ENCODE data around the gene GAPDH. TPM values are rescaled to one million over a fixed set of nuclear protein-coding genes. Genes with fewer than 3 reads are reported as not detected.

Gene GAPDH
- total RNA-seq, 1 donor from 2014 or later: 6,260 TPM

DNA sequence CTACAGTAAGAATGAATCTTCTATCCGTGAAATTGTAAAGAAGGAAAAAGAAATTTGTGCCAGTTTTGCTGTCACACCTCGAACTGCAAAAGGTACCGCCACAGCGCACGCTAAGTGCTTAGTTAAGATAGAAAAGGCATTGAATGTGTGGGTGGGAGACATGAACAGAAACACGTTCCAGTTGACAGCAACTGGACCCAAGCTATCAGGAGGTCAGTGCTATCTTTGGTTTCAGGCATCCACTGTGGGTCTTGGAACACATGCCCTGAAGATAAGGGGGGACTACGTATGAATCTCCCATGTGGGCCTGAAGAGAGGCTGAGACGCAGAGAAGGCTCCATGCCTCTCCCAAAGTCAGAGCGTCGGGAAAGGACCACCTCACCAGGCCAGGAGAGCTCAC is 11.7 kb downstream of the GAPDH start:
- TF ChIP-seq, protein P1, sequence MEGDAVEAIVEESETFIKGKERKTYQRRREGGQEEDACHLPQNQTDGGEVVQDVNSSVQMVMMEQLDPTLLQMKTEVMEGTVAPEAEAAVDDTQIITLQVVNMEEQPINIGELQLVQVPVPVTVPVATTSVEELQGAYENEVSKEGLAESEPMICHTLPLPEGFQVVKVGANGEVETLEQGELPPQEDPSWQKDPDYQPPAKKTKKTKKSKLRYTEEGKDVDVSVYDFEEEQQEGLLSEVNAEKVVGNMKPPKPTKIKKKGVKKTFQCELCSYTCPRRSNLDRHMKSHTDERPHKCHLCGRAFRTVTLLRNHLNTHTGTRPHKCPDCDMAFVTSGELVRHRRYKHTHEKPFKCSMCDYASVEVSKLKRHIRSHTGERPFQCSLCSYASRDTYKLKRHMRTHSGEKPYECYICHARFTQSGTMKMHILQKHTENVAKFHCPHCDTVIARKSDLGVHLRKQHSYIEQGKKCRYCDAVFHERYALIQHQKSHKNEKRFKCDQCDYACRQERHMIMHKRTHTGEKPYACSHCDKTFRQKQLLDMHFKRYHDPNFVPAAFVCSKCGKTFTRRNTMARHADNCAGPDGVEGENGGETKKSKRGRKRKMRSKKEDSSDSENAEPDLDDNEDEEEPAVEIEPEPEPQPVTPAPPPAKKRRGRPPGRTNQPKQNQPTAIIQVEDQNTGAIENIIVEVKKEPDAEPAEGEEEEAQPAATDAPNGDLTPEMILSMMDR (conservative IDR thresholded peaks at IDR 0.05; ENCODE audit: low read depth, low read length): no peak
- no peak for DNase-seq (ENCODE audit: low read depth)
- no peak overlapping the region for H3K4me3 ChIP-seq (ENCODE audit: low read depth, low read length)

DNA sequence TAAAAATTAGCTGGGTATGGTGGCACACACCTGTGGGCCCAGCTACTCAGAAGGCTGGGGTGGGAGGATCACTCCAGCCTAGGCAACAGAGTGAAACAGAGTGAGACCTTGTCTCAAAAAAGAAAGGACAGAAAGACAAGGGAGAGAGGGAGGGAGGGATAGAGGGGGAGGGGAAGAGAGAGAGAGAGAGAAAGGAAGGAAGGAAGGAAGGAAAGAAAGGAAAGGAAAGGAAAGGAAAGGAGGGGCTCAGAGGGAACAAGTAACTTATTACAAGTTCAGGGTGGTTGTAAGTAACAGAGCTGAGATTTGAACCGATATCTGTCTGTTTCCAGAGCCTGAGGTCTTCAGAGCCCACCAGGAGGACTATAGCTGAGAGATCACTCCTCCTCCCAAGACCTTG is 13.2 kb downstream of the GAPDH start:
- TF ChIP-seq, protein P1 (conservative IDR thresholded peaks at IDR 0.05; ENCODE audit: low read depth, low read length): no peak
- no peak overlapping the region for H3K4me3 ChIP-seq (ENCODE audit: low read depth, low read length)
- DNase-seq (ENCODE audit: low read depth): no peak

DNA sequence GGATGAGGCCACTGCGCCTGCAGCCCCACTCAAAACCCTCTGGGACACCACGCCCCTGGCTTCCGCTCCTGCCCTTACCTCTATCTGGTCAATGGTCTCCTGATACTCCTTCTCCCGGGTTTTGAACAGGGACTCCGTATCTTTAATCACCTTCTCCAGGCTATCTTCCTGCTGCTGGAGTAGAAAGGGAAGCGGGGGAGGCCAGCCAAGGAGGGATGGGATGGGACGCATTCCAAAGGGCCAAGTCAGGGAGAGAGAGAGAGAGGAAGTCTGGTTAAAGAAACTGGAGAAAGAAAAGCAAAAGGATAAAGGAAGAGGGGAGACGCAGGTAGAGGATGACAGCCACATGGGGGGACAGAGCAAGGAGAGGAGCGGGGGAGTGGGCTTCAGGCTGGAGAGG is 13.7 kb downstream of the GAPDH start:
- DNase-seq (ENCODE audit: low read depth): no peak
- no peak overlapping the region for H3K4me3 ChIP-seq (ENCODE audit: low read depth, low read length)
- TF ChIP-seq, protein P1 (conservative IDR thresholded peaks at IDR 0.05; ENCODE audit: low read depth, low read length): no peak

DNA sequence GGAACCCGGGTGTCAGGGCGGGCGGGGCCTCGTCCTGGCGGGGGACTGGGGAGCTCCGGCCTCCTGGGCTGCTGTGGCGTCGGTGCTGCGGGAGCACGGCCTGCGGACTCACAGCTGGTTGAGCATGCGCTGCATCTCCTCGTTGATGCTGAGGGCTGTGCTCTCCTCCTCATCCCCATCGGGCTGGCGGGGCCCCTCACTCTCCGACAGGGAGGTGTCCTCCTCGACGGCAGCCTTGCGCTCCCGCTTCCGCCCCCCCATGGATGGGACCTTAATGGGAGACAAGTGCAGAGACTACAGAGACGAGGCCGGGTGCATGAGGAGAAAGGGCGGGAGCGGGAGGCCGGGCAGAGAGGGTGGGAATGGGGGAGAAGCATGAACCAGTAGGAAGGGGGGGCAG is 14.2 kb downstream of the GAPDH start:
- TF ChIP-seq, protein P1 (conservative IDR thresholded peaks at IDR 0.05; ENCODE audit: low read depth, low read length): no peak
- no peak overlapping the region for H3K4me3 ChIP-seq (ENCODE audit: low read depth, low read length)
- no peak for DNase-seq (ENCODE audit: low read depth)

DNA sequence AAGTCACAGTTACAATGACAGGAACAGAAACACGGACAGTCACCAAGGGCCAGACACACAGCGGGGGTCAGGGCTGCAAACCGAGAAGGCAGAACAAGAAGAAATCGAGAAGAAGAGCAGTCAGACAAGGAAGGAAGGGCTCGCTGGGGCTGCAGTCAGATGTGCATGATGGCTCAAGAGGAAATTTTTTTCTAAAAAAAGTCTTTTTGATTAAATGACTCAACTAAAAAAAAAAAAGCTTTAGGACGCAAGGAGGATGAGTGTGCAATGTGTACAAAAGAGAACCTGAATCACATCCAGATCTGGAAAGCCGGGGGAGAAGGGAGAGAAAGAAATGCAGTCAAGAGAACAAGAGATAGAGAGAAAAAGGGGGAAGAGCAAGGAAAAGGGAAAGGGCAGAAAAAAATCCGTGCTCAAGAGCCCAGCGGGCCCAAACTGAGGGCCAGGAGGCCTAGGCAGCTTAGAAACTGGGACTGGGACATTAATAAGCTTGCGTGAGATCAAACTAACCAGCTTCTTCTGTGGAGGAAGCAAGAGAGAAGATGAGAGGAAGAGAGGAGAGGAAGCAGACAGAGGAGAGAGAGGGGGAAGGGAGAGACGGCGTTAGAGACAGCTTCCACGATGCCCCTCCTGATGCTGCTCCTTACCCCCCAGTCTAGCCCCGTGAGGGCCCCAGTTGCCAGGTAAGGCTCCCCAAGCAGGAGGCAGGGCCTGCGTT is 14.8 kb downstream of the GAPDH start:
- H3K4me3 ChIP-seq (ENCODE audit: low read depth, low read length): no peak overlapping the region
- TF ChIP-seq, protein P1 (conservative IDR thresholded peaks at IDR 0.05; ENCODE audit: low read depth, low read length): no peak
- no peak for DNase-seq (ENCODE audit: low read depth)

DNA sequence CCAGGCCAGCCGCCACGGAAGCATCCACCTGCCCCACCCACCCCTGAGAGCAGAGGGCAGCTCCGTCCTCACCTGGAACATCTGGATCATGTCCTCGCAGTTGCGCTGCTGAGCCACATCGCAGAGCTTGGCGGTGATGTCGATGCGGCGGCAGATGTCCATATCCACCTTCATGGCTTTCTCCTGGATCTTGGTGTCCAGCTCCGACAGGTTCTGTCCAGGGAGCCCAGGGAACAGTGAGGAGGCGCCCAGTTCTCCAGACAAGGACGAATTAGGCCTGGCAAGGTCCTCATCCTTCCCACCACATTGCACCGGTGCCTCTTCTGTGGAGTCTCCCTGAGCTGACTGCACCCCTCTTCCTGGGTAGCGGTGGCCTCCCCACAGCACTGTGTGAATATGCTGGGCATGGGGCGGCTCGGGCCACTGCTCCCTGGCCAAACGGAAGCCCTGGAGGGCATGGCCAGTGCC is 15.4 kb downstream of the GAPDH start:
- TF ChIP-seq, protein P1 (conservative IDR thresholded peaks at IDR 0.05; ENCODE audit: low read depth, low read length): no peak
- H3K4me3 ChIP-seq (ENCODE audit: low read depth, low read length): no peak overlapping the region
- no peak for DNase-seq (ENCODE audit: low read depth)
